K562 (cell line): Measurements from ENCODE around the gene ZBTB9. TPM values are rescaled to one million over a fixed set of nuclear protein-coding genes. Genes with fewer than 3 reads are reported as not detected.

ENCODE experiments used
- CREM ChIP-seq: IDR thresholded peaks from 2 replicates; pipeline ENCODE4 v1.6.1; 2014; ENCODE audit warnings: antibody characterized with exemption, low read depth
- ETV5 ChIP-seq: sonication (generic); formaldehyde crosslinking; IDR thresholded peaks from 2 replicates; pipeline ENCODE4 v1.4.0; 2020; ENCODE audit warnings: low read depth, mild to moderate bottlenecking, missing genetic modification reagents
- GTF2E2 ChIP-seq: fragments of 200-800 bp; sonication (Bioruptor generic); IDR thresholded peaks from 2 replicates; pipeline ENCODE4 v1.6.1; 2016; ENCODE audit warnings: missing genetic modification characterization, missing compliant biosample characterization
- KLF1 ChIP-seq: fragments of 450-650 bp; IDR thresholded peaks from 2 replicates; pipeline ENCODE4 v1.6.1; 2016; ENCODE audit warnings: missing genetic modification characterization, missing compliant biosample characterization
- MECOM ChIP-seq: fragments of 250-450 bp; sonication (Bioruptor Pico); IDR thresholded peaks from 2 replicates; pipeline ENCODE4 v1.8.0; 2022; ENCODE audit warnings: inconsistent platforms
- SRF ChIP-seq, 2 experiments: fragments of 250-450, 450-650 bp in 1 of 2; sonication (Bioruptor Pico) in 1 of 2; sonication (generic) in 1 of 2; formaldehyde crosslinking; IDR thresholded peaks; 2 replicates each; pipeline versions ENCODE4 v1.5.0 to v1.5.1; 2020 to 2022; ENCODE audit warnings: mild to moderate bottlenecking in 1 of 2, missing genetic modification reagents in 1 of 2
- SUPT5H ChIP-seq: fragments of 450-650 bp; IDR thresholded peaks from 2 replicates; pipeline ENCODE4 v1.6.1; 2016
- ZNF12 ChIP-seq: sonication (generic); formaldehyde crosslinking; IDR thresholded peaks from 2 replicates; pipeline ENCODE4 v1.4.0; 2020; ENCODE audit warnings: mild to moderate bottlenecking, missing genetic modification reagents
- ZNF263 ChIP-seq: sonication (generic); formaldehyde crosslinking; IDR thresholded peaks from 2 replicates; pipeline ENCODE4 v1.8.0; 2022; ENCODE audit warnings: mild to moderate bottlenecking, missing genetic modification reagents, borderline replicate concordance
- ZNF282 ChIP-seq: sonication (generic); formaldehyde crosslinking; IDR thresholded peaks from 2 replicates; pipeline ENCODE4 v1.8.1; 2023; ENCODE audit warnings: missing genetic modification reagents
- polyA plus RNA-seq, 8 experiments: library from polyadenylated mRNA; depleted of rRNA in 4 of 8; stranded (reverse) in 5 of 8; unstranded in 3 of 8; fragments of >200 nt; fragmentation: Nextera tagmentation in 2 of 8; fragmentation: Illumina TruSeq in 1 of 8; extraction: Ambion mirVana in 2 of 8; extraction: Trizol in 1 of 8; gene quantifications; 2 replicates each; pipeline versions ENCODE4 v1.2.1 to v1.2.3, GENCODE V29; 2011 to 2014; ENCODE audit warnings: inconsistent platforms in 1 of 8, missing spikeins in 1 of 8
- total RNA-seq, 7 experiments: library from RNA; depleted of rRNA in 6 of 7; stranded (reverse); fragments of >200 nt in 6 of 7; fragmentation: Illumina TruSeq in 2 of 7; extraction: Trizol in 2 of 7; gene quantifications; 2 replicates each; pipeline versions ENCODE4 v1.2.1 to v1.2.3, GENCODE V29; 2011 to 2021; ENCODE audit warnings: low replicate concordance in 1 of 7
- TF ChIP-seq, protein P1 (sequence below): sonication (generic); formaldehyde crosslinking; IDR thresholded peaks from 2 replicates; pipeline ENCODE4 v1.9.0; 2022; ENCODE audit warnings: mild to moderate bottlenecking, missing genetic modification reagents
- TF ChIP-seq, protein P2 (sequence below): fragments of 450-650 bp; IDR thresholded peaks from 2 replicates; pipeline ENCODE4 v1.7.1; 2018; ENCODE audit warnings: mild to moderate bottlenecking, low read depth; ENCODE audit not compliant: partially characterized antibody
- TF ChIP-seq, protein P3 (sequence below), 2 experiments: IDR thresholded peaks; 2 replicates each; pipeline ENCODE4 v1.6.1; 2012; ENCODE audit warnings: improper control_type of control experiment in 2 of 2, low read depth in 2 of 2, low read length in 2 of 2, borderline replicate concordance in 1 of 2

ZBTB9 gene
- total and polyA plus RNA-seq, 9 of the 15 experiments (the other 6 are each of a cell fraction or from before 2014, with no cell fraction given) = 1.9 to 19.5 (median 10.4) TPM

- TF ChIP-seq, protein P1, sequence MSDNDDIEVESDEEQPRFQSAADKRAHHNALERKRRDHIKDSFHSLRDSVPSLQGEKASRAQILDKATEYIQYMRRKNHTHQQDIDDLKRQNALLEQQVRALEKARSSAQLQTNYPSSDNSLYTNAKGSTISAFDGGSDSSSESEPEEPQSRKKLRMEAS = peak; percentile 95
- peak in 1 of 2 experiments; percentile 63; a peak in 2 of 4 replicates for TF ChIP-seq SRF (CRISPR knock-in tag; IDR thresholded peaks at IDR 0.05)
- TF ChIP-seq KLF1 (tag) = peak; percentile 83
- TF ChIP-seq ETV5 (CRISPR knock-in tag) = peak; percentile 78; the same call in 1 of the 2 replicates
- TF ChIP-seq CREM = peak; percentile 98
- peak; percentile 92 for TF ChIP-seq SUPT5H
- TF ChIP-seq ZNF282 = no peak
- TF ChIP-seq GTF2E2 (tag) = peak; percentile 39; the same call in 1 of the 2 replicates
- TF ChIP-seq ZNF12 (CRISPR knock-in tag) = peak; percentile 50; the same call in 1 of the 2 replicates
- TF ChIP-seq, protein P2, sequence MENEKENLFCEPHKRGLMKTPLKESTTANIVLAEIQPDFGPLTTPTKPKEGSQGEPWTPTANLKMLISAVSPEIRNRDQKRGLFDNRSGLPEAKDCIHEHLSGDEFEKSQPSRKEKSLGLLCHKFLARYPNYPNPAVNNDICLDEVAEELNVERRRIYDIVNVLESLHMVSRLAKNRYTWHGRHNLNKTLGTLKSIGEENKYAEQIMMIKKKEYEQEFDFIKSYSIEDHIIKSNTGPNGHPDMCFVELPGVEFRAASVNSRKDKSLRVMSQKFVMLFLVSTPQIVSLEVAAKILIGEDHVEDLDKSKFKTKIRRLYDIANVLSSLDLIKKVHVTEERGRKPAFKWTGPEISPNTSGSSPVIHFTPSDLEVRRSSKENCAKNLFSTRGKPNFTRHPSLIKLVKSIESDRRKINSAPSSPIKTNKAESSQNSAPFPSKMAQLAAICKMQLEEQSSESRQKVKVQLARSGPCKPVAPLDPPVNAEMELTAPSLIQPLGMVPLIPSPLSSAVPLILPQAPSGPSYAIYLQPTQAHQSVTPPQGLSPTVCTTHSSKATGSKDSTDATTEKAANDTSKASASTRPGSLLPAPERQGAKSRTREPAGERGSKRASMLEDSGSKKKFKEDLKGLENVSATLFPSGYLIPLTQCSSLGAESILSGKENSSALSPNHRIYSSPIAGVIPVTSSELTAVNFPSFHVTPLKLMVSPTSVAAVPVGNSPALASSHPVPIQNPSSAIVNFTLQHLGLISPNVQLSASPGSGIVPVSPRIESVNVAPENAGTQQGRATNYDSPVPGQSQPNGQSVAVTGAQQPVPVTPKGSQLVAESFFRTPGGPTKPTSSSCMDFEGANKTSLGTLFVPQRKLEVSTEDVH = peak; percentile 85
- TF ChIP-seq ZNF263 (CRISPR knock-in tag) = peak; percentile 53; the same call in 1 of the 2 replicates
- no peak for TF ChIP-seq MECOM (CRISPR knock-in tag)
- TF ChIP-seq, protein P3, sequence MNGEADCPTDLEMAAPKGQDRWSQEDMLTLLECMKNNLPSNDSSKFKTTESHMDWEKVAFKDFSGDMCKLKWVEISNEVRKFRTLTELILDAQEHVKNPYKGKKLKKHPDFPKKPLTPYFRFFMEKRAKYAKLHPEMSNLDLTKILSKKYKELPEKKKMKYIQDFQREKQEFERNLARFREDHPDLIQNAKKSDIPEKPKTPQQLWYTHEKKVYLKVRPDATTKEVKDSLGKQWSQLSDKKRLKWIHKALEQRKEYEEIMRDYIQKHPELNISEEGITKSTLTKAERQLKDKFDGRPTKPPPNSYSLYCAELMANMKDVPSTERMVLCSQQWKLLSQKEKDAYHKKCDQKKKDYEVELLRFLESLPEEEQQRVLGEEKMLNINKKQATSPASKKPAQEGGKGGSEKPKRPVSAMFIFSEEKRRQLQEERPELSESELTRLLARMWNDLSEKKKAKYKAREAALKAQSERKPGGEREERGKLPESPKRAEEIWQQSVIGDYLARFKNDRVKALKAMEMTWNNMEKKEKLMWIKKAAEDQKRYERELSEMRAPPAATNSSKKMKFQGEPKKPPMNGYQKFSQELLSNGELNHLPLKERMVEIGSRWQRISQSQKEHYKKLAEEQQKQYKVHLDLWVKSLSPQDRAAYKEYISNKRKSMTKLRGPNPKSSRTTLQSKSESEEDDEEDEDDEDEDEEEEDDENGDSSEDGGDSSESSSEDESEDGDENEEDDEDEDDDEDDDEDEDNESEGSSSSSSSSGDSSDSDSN (IDR thresholded peaks at IDR 0.05; ENCODE audit: borderline replicate concordance in 1 of 2, low read depth in 2 of 2, low read length in 2 of 2) = peak in 1 of 2 experiments; percentile 85; a peak in 1 of 4 replicates
These were observed 44.2 kb upstream of the ZBTB9 start (continued) for GRCh38 chr6:33410050-33410710.
